Measurements from ENCODE around the gene PDE6D. TPM values are rescaled to one million over a fixed set of nuclear protein-coding genes. Genes with fewer than 3 reads are reported as not detected.
A peak's percentile ranks its signal among the peaks of the same experiment; 100 is the strongest.

PDE6D gene
- total and polyA plus RNA-seq, 2 of the 13 experiments (the other 11 are each of a cell fraction or from before 2014, with no cell fraction given) = 14.1 to 23.2 TPM

DNA sequence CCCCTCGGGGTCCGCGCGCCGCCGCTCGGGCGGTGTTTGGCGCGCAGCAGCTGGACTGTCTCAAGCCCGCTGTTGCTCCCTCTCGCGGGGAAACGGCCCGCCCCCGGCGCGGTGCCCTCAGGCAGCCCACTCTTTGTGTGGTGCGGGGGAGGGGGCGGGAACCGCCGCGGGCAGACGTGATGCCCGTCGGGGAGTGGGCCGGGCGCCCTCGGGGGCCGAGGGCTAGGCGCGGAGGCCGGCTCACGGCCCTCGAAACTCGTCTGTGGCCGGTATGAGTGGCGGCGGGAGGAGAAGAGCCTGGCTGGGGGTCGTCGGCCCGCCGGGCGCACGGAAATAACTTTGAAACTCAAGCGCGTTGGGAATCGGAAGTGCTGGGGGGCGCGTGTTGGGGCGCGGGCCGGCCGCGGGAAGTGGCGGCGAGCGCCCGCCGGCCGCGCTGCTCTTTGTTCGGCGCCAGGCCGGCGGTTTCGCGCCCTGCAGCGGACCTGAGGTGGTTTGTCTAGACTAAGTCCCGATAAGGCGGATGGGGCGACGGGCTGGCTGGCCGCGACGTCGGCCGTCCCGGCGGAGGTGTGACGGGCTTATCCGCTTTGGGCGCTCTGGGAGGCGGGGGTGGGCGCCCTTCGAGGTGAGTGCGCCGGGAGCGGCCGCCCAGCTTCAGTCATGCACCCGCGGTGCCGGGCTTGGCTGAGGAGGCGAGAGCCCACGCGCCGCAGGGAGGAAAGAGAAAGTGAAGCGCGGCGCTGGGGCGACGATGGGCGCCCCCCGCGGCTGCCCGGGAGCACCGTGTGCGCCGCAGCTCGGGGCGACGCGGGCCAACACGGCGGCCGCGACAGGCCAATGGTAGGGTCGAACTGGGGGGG, 72.1 kb downstream of the PDE6D start (continued):
- no peak for TF ChIP-seq JUNB (CRISPR knock-in tag; IDR thresholded peaks at IDR 0.05; ENCODE audit: borderline replicate concordance)
- TF ChIP-seq SCMH1 (CRISPR knock-in tag; IDR thresholded peaks at IDR 0.05; ENCODE audit: borderline replicate concordance) = no peak
- no peak for TF ChIP-seq ATF7 (IDR thresholded peaks at IDR 0.05)
- TF ChIP-seq ATF7 (CRISPR knock-in tag; IDR thresholded peaks at IDR 0.05) = no peak
- TF ChIP-seq TAF1 (CRISPR knock-in tag; IDR thresholded peaks at IDR 0.05) = no peak
- no peak for TF ChIP-seq XBP1 (CRISPR knock-in tag; IDR thresholded peaks at IDR 0.05)
- no peak for TF ChIP-seq NFE2L2 (IDR thresholded peaks at IDR 0.05; ENCODE audit: low read length)
- TF ChIP-seq ZNF841 (CRISPR knock-in tag; IDR thresholded peaks at IDR 0.05; ENCODE audit: borderline replicate concordance) = peak; percentile 76; the same call in 1 of the 2 replicates
- TF ChIP-seq SNRNP70 (IDR thresholded peaks at IDR 0.05; ENCODE audit: low read depth, low read length) = no peak
- TF ChIP-seq, protein P1, sequence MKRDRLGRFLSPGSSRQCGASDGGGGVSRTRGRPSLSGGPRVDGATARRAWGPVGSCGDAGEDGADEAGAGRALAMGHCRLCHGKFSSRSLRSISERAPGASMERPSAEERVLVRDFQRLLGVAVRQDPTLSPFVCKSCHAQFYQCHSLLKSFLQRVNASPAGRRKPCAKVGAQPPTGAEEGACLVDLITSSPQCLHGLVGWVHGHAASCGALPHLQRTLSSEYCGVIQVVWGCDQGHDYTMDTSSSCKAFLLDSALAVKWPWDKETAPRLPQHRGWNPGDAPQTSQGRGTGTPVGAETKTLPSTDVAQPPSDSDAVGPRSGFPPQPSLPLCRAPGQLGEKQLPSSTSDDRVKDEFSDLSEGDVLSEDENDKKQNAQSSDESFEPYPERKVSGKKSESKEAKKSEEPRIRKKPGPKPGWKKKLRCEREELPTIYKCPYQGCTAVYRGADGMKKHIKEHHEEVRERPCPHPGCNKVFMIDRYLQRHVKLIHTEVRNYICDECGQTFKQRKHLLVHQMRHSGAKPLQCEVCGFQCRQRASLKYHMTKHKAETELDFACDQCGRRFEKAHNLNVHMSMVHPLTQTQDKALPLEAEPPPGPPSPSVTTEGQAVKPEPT (CRISPR knock-in tag; IDR thresholded peaks at IDR 0.05; ENCODE audit: low read depth) = 0 out of 2 replicates have a peak, but pooled peaks have one; percentile 9
- no peak for TF ChIP-seq TP53 (CRISPR knock-in tag; conservative IDR thresholded peaks at IDR 0.05)
- no peak for TF ChIP-seq CC2D1A (CRISPR knock-in tag; IDR thresholded peaks at IDR 0.05)
- TF ChIP-seq, protein P2, sequence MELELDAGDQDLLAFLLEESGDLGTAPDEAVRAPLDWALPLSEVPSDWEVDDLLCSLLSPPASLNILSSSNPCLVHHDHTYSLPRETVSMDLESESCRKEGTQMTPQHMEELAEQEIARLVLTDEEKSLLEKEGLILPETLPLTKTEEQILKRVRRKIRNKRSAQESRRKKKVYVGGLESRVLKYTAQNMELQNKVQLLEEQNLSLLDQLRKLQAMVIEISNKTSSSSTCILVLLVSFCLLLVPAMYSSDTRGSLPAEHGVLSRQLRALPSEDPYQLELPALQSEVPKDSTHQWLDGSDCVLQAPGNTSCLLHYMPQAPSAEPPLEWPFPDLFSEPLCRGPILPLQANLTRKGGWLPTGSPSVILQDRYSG (CRISPR knock-in tag; IDR thresholded peaks at IDR 0.05) = no peak
- TF ChIP-seq, protein P3, sequence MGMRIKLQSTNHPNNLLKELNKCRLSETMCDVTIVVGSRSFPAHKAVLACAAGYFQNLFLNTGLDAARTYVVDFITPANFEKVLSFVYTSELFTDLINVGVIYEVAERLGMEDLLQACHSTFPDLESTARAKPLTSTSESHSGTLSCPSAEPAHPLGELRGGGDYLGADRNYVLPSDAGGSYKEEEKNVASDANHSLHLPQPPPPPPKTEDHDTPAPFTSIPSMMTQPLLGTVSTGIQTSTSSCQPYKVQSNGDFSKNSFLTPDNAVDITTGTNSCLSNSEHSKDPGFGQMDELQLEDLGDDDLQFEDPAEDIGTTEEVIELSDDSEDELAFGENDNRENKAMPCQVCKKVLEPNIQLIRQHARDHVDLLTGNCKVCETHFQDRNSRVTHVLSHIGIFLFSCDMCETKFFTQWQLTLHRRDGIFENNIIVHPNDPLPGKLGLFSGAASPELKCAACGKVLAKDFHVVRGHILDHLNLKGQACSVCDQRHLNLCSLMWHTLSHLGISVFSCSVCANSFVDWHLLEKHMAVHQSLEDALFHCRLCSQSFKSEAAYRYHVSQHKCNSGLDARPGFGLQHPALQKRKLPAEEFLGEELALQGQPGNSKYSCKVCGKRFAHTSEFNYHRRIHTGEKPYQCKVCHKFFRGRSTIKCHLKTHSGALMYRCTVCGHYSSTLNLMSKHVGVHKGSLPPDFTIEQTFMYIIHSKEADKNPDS (CRISPR knock-in tag; IDR thresholded peaks at IDR 0.05) = peak; percentile 66; the same call in 1 of the 2 replicates
- no peak for TF ChIP-seq MATR3 (CRISPR knock-in tag; IDR thresholded peaks at IDR 0.05)
- TF ChIP-seq, protein P4, sequence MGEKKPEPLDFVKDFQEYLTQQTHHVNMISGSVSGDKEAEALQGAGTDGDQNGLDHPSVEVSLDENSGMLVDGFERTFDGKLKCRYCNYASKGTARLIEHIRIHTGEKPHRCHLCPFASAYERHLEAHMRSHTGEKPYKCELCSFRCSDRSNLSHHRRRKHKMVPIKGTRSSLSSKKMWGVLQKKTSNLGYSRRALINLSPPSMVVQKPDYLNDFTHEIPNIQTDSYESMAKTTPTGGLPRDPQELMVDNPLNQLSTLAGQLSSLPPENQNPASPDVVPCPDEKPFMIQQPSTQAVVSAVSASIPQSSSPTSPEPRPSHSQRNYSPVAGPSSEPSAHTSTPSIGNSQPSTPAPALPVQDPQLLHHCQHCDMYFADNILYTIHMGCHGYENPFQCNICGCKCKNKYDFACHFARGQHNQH (CRISPR knock-in tag; IDR thresholded peaks at IDR 0.05) = no peak
- TF ChIP-seq ZFP36L1 (CRISPR knock-in tag; IDR thresholded peaks at IDR 0.05) = no peak
- no peak for TF ChIP-seq IKZF1 (IDR thresholded peaks at IDR 0.05)
- TF ChIP-seq ZBTB1 (CRISPR knock-in tag; IDR thresholded peaks at IDR 0.05; ENCODE audit: borderline replicate concordance) = no peak
- no peak for TF ChIP-seq TRIM24 (CRISPR knock-in tag; IDR thresholded peaks at IDR 0.05)
- no peak for TF ChIP-seq ZNF331 (CRISPR knock-in tag; IDR thresholded peaks at IDR 0.05)
- no peak for TF ChIP-seq ZNF557 (CRISPR knock-in tag; IDR thresholded peaks at IDR 0.05)
- TF ChIP-seq, protein P5, sequence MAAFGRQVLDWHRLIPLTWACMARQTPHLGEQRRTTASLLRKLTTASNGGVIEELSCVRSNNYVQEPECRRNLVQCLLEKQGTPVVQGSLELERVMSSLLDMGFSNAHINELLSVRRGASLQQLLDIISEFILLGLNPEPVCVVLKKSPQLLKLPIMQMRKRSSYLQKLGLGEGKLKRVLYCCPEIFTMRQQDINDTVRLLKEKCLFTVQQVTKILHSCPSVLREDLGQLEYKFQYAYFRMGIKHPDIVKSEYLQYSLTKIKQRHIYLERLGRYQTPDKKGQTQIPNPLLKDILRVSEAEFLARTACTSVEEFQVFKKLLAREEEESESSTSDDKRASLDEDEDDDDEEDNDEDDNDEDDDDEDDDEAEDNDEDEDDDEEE (CRISPR knock-in tag; IDR thresholded peaks at IDR 0.05) = no peak
- TF ChIP-seq ZNF329 (CRISPR knock-in tag; IDR thresholded peaks at IDR 0.05; ENCODE audit: low read depth) = no peak; the same call in none of the 2 replicates
- no peak for TF ChIP-seq HOXA5 (CRISPR knock-in tag; IDR thresholded peaks at IDR 0.05)
